ENCODE results near the gene PLCB3. TPM values are rescaled to one million over a fixed set of nuclear protein-coding genes. Genes with fewer than 3 reads are reported as not detected.

The PLCB3 gene
- 12.4 TPM for polyA plus RNA-seq (ENCODE audit: insufficient read length)

- no peak for DNase-seq
Measured at GRCh38 chr11:64251016-64251752, at the start of gene PLCB3. Gene PLCB3, plus strand, starts transcription at chr11:64251530. Its CDS starts 120 bp downstream, at chr11:64251650.

GRCh38 chr11:64201543-64201942 lies 49.8 kb upstream of the PLCB3 start:
- no peak for DNase-seq

GRCh38 chr11:64202992-64203391 lies 48.3 kb upstream of the PLCB3 start:
- no peak for DNase-seq

GRCh38 chr11:64203421-64204079 lies 47.8 kb upstream of the PLCB3 start:
- no peak for DNase-seq

- DNase-seq, result no peak
Measured at GRCh38 chr11:64204080-64204440, 47.3 kb upstream of the PLCB3 start.

- peak; percentile 82 for DNase-seq
Measured at GRCh38 chr11:64204464-64204989, 46.8 kb upstream of the PLCB3 start.

GRCh38 chr11:64206457-64207255 lies 44.7 kb upstream of the PLCB3 start, which contains the start of gene FERMT3:
Gene FERMT3, plus strand, starts transcription at chr11:64206721. Its CDS starts 644 bp downstream, at chr11:64207365.
- DNase-seq, result no peak

GRCh38 chr11:64207256-64208085 lies 43.9 kb upstream of the PLCB3 start:
- DNase-seq, result peak; percentile 74

- DNase-seq, result no peak
Measured at GRCh38 chr11:64208086-64208795, 43.1 kb upstream of the PLCB3 start.

- no peak for DNase-seq
Measured at GRCh38 chr11:64208796-64209562, 42.4 kb upstream of the PLCB3 start.

GRCh38 chr11:64209563-64209843 lies 41.8 kb upstream of the PLCB3 start:
- no peak for DNase-seq

- DNase-seq, result no peak
Measured at GRCh38 chr11:64210301-64211020, 40.9 kb upstream of the PLCB3 start.

GRCh38 chr11:64211181-64211872 lies 40.0 kb upstream of the PLCB3 start:
- DNase-seq, result no peak

- DNase-seq, result no peak
Measured at GRCh38 chr11:64216879-64217278, 34.5 kb upstream of the PLCB3 start.

GRCh38 chr11:64218628-64219353 lies 32.5 kb upstream of the PLCB3 start:
- DNase-seq, result no peak

- DNase-seq, result no peak
Measured at GRCh38 chr11:64219354-64219684, 32.0 kb upstream of the PLCB3 start.

- no peak for DNase-seq
Measured at GRCh38 chr11:64219755-64220154, 31.6 kb upstream of the PLCB3 start.

GRCh38 chr11:64220271-64220670 lies 31.1 kb upstream of the PLCB3 start:
- no peak for DNase-seq

- DNase-seq, result no peak
Measured at GRCh38 chr11:64220798-64221197, 30.5 kb upstream of the PLCB3 start.

All from hindlimb muscle (tissue), 1 donor.